Lower leg skin (tissue), 4 donors: Measurements from ENCODE around the gene TMEM234. TPM values are rescaled to one million over a fixed set of nuclear protein-coding genes. Genes with fewer than 3 reads are reported as not detected.
A peak's percentile ranks its signal among the peaks of the same experiment; 100 is the strongest.

ENCODE experiments used
- DNase-seq, 2 donors: peaks; one replicate each; pipeline ENCODE4 v3.0.0-alpha.2; 2019; ENCODE audit warnings: low spot score in 2 of 2
- H3K4me3 ChIP-seq: fragments of 200-600 bp; sonication (generic); 2 replicates; pipeline ENCODE4 v1.5.1; 2017; ENCODE audit warnings: mild to moderate bottlenecking, low read depth; ENCODE audit not compliant: poor library complexity, severe bottlenecking
- POLR2A ChIP-seq, 2 donors: fragments of 450-650 bp; IDR thresholded peaks; one replicate each; pipeline ENCODE4 v1.6.1; 2016 to 2017; ENCODE audit warnings: antibody characterized with exemption in 2 of 2, mild to moderate bottlenecking in 1 of 2, moderate library complexity in 1 of 2
- WGBS, 2 donors: methylation state at CpG; one replicate each; pipeline ENCODE4 v1.1.5; 2018; 5-methylcytosine and 5-hydroxymethylcytosine counted together
- intact Hi-C: fragments of 100-400 bp; cut with DNase I; formaldehyde crosslinking; loops from one replicate; pipeline ENCODE4 v1.15.0; 2023; ENCODE audit warnings: low total_unique reads
- total RNA-seq, 4 donors: library from RNA; depleted of rRNA; stranded (reverse); fragments of >200 nt; gene quantifications; one replicate each; pipeline ENCODE4 v1.1.0, GENCODE V29; 2016
- TF ChIP-seq, protein P1 (sequence below), 3 donors: fragments of 450-650 bp; IDR thresholded peaks; one replicate each; pipeline ENCODE4 v1.5.1; 2016; ENCODE audit warnings: antibody characterized with exemption in 3 of 3, mild to moderate bottlenecking in 3 of 3, moderate library complexity in 2 of 3

The TMEM234 gene
- total RNA-seq, 4 donors from 2014 or later, result 2.7 to 14.8 (median 9.0) TPM

DNA sequence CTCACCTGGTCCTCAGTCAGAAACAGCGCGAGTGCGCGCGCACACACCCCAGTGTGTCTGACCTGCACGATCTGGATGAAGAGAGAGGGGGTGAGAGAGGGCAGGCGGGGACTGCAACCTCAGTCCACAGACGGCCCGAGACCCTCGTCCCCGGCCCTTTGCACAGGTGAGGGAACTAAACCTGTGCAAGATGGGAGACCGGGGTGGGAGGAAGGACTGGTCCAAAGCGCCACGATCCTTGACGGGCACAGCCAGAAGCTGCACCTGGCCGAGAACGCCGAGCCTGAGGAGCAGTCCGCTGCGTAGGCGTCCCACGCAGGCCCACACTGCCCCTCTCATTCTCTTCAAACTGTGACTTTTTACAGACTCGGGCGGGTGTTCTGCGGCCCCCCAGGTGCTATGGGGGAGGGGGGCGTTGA, 17.2 kb downstream of the TMEM234 start:
- no peak for TF ChIP-seq POLR2A (IDR thresholded peaks at IDR 0.05)
- TF ChIP-seq, protein P1, sequence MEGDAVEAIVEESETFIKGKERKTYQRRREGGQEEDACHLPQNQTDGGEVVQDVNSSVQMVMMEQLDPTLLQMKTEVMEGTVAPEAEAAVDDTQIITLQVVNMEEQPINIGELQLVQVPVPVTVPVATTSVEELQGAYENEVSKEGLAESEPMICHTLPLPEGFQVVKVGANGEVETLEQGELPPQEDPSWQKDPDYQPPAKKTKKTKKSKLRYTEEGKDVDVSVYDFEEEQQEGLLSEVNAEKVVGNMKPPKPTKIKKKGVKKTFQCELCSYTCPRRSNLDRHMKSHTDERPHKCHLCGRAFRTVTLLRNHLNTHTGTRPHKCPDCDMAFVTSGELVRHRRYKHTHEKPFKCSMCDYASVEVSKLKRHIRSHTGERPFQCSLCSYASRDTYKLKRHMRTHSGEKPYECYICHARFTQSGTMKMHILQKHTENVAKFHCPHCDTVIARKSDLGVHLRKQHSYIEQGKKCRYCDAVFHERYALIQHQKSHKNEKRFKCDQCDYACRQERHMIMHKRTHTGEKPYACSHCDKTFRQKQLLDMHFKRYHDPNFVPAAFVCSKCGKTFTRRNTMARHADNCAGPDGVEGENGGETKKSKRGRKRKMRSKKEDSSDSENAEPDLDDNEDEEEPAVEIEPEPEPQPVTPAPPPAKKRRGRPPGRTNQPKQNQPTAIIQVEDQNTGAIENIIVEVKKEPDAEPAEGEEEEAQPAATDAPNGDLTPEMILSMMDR (IDR thresholded peaks at IDR 0.05), result no peak
- no peak for DNase-seq
- WGBS, 2 donors, result 24 to 29% methylated on average over 26 of the region's 26 CpGs
- intact Hi-C loops, result no loop called here
- peak overlapping the region; percentile 45 for H3K4me3 ChIP-seq

DNA sequence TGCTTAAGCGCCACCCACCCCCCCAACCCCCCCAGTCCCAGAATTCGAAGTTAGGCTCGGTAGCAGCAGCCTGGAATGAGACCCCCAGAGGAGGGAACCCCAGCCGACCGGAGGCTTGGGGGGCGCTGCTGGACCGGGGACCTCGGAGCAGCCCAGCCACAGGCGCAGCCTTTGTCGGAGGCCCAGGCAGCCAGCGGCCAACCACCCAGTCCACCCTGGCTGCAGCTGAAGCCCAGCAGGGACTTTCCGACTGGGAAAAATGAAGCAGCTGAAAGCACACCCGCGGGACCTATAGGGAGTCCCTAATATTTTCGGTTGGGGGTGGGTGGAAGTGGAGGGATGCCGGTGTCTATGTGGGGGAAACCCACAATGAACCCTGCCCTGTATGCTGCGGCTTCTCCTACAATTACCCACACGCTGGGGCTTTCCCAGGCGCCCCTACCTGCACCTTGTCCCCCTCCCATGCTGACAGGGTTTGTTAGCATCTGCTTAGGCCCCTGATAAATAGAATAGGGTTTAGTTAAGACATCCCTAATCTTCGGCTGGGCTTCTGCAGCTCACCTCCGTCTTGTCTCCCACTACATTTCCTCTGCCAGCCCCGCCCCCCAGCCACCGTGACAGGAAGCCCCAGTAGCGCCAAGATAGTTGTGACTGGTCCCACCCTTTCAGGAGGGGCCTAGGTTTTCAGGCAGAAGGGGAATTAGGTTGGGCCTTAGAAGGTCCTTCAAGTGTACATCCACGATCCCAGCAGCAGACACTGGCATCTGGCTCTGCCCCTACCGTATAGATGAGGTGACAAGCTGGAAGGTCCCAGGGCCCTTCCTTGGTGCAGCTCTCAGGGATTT, 20.9 kb downstream of the TMEM234 start:
- intact Hi-C loops, result no loop called here
- 5% methylated on average over 22 to 24 of the region's 26 CpGs for WGBS, 2 donors
- no peak for TF ChIP-seq POLR2A (IDR thresholded peaks at IDR 0.05)
- TF ChIP-seq, protein P1 (IDR thresholded peaks at IDR 0.05), result no peak
- peak overlapping the region; percentile 49 for H3K4me3 ChIP-seq
- DNase-seq, result peak; percentile 69 to 93

DNA sequence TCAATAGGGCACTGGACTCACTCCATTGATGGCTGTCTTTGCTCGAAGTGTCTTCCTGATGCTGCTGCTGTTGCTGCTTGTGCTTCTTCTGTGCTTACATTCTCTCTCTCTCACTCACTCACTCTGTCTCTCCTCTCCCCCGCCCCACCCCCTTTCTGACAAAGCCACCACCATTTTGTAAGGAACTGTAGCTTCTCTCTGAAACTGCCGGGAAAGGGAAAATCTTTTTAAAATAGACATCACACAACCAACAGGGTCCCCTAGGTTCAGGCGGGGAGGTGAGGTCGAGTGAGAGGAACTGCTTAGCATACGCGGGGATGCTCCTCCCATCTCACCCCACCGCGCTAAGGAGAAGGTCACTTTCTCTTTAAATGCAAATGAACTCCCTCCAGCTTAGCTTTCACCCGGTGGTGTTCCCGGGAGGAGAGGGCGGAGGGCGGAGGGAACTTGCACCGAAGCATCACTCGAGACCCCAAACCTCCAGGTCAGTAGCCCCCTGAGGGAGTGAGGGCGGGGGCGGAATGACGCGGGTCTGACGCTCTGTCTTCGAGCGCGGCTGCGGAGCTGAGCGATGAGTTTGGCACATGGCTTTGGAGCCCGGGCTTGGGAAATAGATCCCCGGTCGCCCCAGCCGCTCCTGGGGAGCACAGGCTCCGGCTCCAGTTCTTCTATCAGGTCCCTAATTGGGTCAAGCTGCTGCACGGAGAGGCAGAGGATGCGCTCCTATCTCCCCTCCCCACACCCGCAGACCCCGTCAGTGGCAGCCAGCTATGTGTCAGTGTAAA, 21.7 kb downstream of the TMEM234 start, which contains the start of gene CCDC28B:
CCDC28B (plus strand) TSS at position 370 of the 785 bp plus-strand sequence. CDS start 1,341 bp downstream, outside the sequence.
- TF ChIP-seq, protein P1 (IDR thresholded peaks at IDR 0.05), result no peak
- no peak for TF ChIP-seq POLR2A (IDR thresholded peaks at IDR 0.05)
- peak within 1 kb of the TSS; percentile 49 for H3K4me3 ChIP-seq
- 1% methylated on average over 34 of the region's 34 CpGs for WGBS, 2 donors
- intact Hi-C loops, result no loop called here
- peak in 1 of 2 donors; percentile 93 for DNase-seq

DNA sequence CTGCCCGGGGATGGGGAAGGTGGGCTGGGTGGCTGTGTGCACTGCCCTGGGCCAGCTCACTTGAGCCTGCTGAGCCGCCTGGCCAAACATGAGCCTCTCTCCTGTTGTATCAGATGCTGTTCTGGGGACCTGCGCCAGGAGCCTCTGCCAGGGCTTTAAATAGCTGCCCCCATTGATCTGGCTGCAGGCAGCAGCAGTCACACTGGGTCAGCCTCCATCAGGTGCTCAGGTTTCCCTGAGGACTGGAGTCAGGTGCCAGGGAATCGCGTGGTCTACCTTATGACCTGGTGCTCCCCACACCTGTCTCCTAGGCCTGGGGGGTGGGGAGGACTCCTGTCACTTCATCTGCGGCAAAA, 22.5 kb downstream of the TMEM234 start:
- intact Hi-C loops, result no loop called here
- H3K4me3 ChIP-seq, result no peak overlapping the region
- DNase-seq, result no peak
- WGBS, 2 donors, result 27 to 38% methylated on average over 6 of the region's 6 CpGs
- TF ChIP-seq, protein P1 (IDR thresholded peaks at IDR 0.05), result no peak
- no peak for TF ChIP-seq POLR2A (IDR thresholded peaks at IDR 0.05)

DNA sequence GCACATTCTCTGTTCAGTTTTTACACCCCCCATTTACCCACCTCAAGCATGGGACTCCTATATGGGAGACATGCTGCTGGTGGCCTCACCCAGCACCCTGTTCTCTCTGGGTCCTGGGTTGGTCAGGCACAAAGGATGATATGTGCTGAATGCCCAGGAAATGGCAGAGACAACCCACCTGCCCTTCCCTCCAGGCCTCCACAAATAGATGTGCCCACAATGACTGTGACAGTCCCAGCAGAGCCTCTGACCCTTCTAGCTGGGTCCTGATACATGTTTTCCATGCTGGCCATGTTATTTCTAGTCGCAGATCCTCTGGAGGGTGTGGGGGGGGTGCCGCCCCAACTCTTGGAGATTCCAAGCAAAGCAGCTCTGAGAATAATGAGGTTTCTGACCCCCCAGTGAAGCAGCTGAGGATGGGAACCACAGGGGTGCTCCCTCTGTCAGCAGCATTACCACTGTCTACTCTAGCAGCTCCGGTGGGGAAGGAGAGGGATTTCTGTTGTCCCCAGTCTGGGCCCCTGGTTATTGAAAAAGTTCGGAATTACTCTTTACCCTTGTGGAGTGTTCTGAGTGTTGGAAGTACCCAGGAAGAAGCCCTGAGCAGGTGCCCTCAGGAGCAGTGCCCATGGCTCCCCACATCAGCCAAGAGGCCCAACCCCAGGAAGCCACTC, 23.0 kb downstream of the TMEM234 start:
- no peak for DNase-seq
- intact Hi-C loops, result no loop called here
- 57 to 70% methylated on average over 4 of the region's 4 CpGs for WGBS, 2 donors
- TF ChIP-seq POLR2A (IDR thresholded peaks at IDR 0.05), result no peak
- TF ChIP-seq, protein P1 (IDR thresholded peaks at IDR 0.05), result no peak
- H3K4me3 ChIP-seq, result no peak overlapping the region
